Testis (tissue), 3 donors: Measurements from ENCODE around the gene ZFP62. TPM values are rescaled to one million over a fixed set of nuclear protein-coding genes. Genes with fewer than 3 reads are reported as not detected.

Experiments
- DNase-seq: peaks from one replicate; pipeline ENCODE4 v3.0.0-alpha.2; 2019
- H3K27ac ChIP-seq, 2 donors: fragments of 200-600 bp; sonication (generic); one replicate each; pipeline ENCODE4 v1.5.1; 2019
- H3K27me3 ChIP-seq: fragments of 200-600 bp; sonication (generic); one replicate; pipeline ENCODE4 v1.5.1; 2019
- H3K36me3 ChIP-seq: fragments of 200-600 bp; sonication (generic); one replicate; pipeline ENCODE4 v1.5.1; 2017; ENCODE audit warnings: low read depth; ENCODE audit errors: missing control alignments
- H3K4me1 ChIP-seq: fragments of 200-600 bp; sonication (generic); one replicate; pipeline ENCODE4 v1.5.1; 2019
- H3K4me3 ChIP-seq, 2 donors: fragments of 200-600 bp; sonication (generic); one replicate each; pipeline ENCODE4 v1.5.1; 2017 to 2019
- H3K9me3 ChIP-seq: fragments of 200-600 bp; sonication (generic); one replicate; pipeline ENCODE4 v1.5.1; 2017
- CTCF ChIP-seq, 3 experiments: fragments of 450-650 bp in 2 of 3; fragments of 200-600 bp in 1 of 3; sonication (generic) in 1 of 3; IDR thresholded peaks; one replicate each; pipeline ENCODE4 v1.5.1; 2016 to 2019; ENCODE audit warnings: antibody characterized with exemption in 3 of 3, mild to moderate bottlenecking in 2 of 3, moderate library complexity in 1 of 3
- POLR2A ChIP-seq: fragments of 450-650 bp; IDR thresholded peaks from one replicate; pipeline ENCODE4 v1.6.1; 2017; ENCODE audit warnings: antibody characterized with exemption, mild to moderate bottlenecking, moderate library complexity
- WGBS, 2 donors: methylation state at CpG; one replicate each; pipeline ENCODE4 v1.1.5; 2018; 5-methylcytosine and 5-hydroxymethylcytosine counted together
- intact Hi-C: fragments of 100-400 bp; cut with DNase I; formaldehyde crosslinking; loops from one replicate; pipeline ENCODE4 v1.15.1; 2023; ENCODE audit warnings: low total_unique reads
- polyA plus RNA-seq: library from polyadenylated mRNA; stranded (reverse); fragments of 350-450 nt; fragmentation: Illumina TruSeq; extraction: RNeasy Lipid Tissue Mini Kit (QIAGEN cat#74804); gene quantifications from one replicate; pipeline ENCODE4 v1.2.3, GENCODE V29; 2014; ENCODE audit warnings: low read depth, low replicate concordance; ENCODE audit not compliant: insufficient read depth
- total RNA-seq, 2 donors: library from RNA; depleted of rRNA; stranded (reverse); fragments of >200 nt; gene quantifications; one replicate each; pipeline ENCODE4 v1.2.3, GENCODE V29; 2016

The ZFP62 gene
- total and polyA plus RNA-seq, 3 donors from 2014 or later = 27.1 to 32.3 (median 29.2) TPM

GRCh38 chr5:180818677-180819341, 42.3 kb downstream of the ZFP62 start:
- H3K36me3 ChIP-seq = no peaks in the 10 kb centered on the region
- intact Hi-C loops = no loop called here
- WGBS, 2 donors = 25 to 37% methylated on average over 6 of the region's 6 CpGs
- no peak for DNase-seq
- H3K27ac ChIP-seq = peak overlapping the region; percentile 81 to 87
- no peaks in the 10 kb centered on the region for H3K9me3 ChIP-seq
- H3K4me1 ChIP-seq = peaks cover 45% of the 10 kb centered on the region
- no peak overlapping the region for H3K4me3 ChIP-seq
- H3K27me3 ChIP-seq = no peaks in the 10 kb centered on the region
- no peak for TF ChIP-seq POLR2A
- TF ChIP-seq CTCF (IDR thresholded peaks at IDR 0.05) = no peak

- WGBS, 2 donors = 33 to 41% methylated on average over 12 to 13 of the region's 13 CpGs
- peak overlapping the region; percentile 81 to 87 for H3K27ac ChIP-seq
- no peaks in the 10 kb centered on the region for H3K27me3 ChIP-seq
- TF ChIP-seq POLR2A (no peak), CTCF (IDR thresholded peaks at IDR 0.05) (no peak)
- H3K9me3 ChIP-seq = no peaks in the 10 kb centered on the region
- H3K4me3 ChIP-seq = no peak overlapping the region
- peaks cover 45% of the 10 kb centered on the region for H3K4me1 ChIP-seq
- no peak for DNase-seq
- intact Hi-C loops = no loop called here
- H3K36me3 ChIP-seq = no peaks in the 10 kb centered on the region
Observed at GRCh38 chr5:180817893-180818674, 43.0 kb downstream of the ZFP62 start.

GRCh38 chr5:180816608-180817534, 44.2 kb downstream of the ZFP62 start:
- Histone ChIP-seq H3K27ac (peak overlapping the region; percentile 81 to 87), H3K36me3 (no peaks in the 10 kb centered on the region), H3K27me3 (no peaks in the 10 kb centered on the region), H3K9me3 (no peaks in the 10 kb centered on the region), H3K4me1 (peaks cover 45% of the 10 kb centered on the region), H3K4me3 (no peak overlapping the region)
- DNase-seq = peak; percentile 68
- 34 to 42% methylated on average over 13 of the region's 13 CpGs for WGBS, 2 donors
- intact Hi-C loops = no loop called here
- no peak for TF ChIP-seq POLR2A
- no peak for TF ChIP-seq CTCF (IDR thresholded peaks at IDR 0.05)

GRCh38 chr5:180815293-180815917, 45.7 kb downstream of the ZFP62 start:
- intact Hi-C loops = no loop called here
- no peaks in the 10 kb centered on the region for H3K9me3 ChIP-seq
- H3K4me3 ChIP-seq = no peak overlapping the region
- peaks cover 41% of the 10 kb centered on the region for H3K4me1 ChIP-seq
- no peaks in the 10 kb centered on the region for H3K27me3 ChIP-seq
- no peaks in the 10 kb centered on the region for H3K36me3 ChIP-seq
- H3K27ac ChIP-seq = peak overlapping the region; percentile 19 to 87
- no peak for TF ChIP-seq CTCF (IDR thresholded peaks at IDR 0.05)
- no peak for TF ChIP-seq POLR2A
- WGBS, 2 donors = 72 to 73% methylated on average over 9 of the region's 9 CpGs
- no peak for DNase-seq
